Activated naive CD4-positive, alpha-beta T cell treated with Interleukin-2 at 50 U/mL for 16 hours (primary cell): Measurements from ENCODE around the gene ARAP1.

ENCODE experiments used
- DNase-seq: peaks from one replicate; pipeline ENCODE4 v3.0.0-alpha.2; 2020

The ARAP1 gene

DNA sequence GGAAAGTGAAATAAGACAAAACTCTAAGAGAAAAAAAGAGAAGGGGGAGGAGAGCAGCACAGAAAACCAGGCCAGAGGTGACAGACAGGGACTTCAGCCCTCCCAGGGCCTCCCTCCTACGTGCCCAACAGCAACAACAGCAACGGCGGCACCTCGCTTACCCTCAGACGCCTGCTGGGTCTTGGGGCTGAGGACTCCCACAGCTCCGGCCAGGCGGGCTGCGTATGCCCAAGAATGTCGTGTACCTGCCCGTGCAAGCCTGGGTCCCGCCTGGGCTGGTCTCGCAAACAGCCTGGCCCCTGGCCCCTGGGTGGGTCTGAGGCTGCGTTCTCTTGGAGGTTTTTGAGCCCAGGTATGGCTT lies 30.5 kb downstream of the ARAP1 start:
- DNase-seq: peak; percentile 44

GRCh38 chr11:72721276-72721675 lies 30.9 kb downstream of the ARAP1 start:
- no peak for DNase-seq

DNA sequence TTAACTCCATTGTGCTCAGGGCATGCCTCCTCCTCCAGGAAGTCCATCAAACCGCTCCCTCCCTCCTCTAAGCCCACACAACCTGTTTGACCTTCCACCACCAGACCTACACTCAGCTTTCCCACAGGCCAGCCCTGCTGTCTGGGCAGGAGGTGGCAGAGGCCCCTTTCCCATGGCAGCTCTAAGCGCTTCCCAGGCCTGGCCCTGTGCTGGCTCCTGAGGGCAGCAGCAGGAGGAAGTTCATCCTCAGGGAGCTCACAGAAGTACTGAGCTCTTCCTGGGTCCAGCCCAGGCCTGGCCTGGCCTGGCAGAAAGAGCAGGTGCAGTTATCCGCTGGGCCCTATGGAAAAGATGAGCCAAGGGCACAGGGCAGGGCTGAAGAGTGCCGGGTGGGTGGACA lies 31.4 kb downstream of the ARAP1 start:
- no peak for DNase-seq

DNA sequence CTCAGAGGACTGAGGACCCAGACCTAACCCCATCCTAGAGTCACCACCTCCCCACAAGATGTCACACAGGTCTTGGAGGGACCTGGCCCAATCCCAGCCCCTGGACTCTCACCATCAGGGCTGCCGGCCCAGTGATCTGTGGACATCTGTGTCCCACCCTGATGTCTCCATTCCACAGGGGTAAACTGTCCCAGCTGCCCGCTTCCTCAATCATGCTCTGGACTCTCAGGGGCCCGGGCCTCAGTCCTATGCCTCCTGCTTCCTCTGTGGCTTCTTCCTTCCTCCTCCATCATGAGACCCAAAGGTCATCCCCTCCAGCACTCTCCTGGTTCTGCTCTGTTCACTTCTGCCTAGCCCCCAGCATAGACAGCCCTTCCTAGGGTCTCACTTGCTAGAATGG lies 32.2 kb downstream of the ARAP1 start:
- DNase-seq: no peak

DNA sequence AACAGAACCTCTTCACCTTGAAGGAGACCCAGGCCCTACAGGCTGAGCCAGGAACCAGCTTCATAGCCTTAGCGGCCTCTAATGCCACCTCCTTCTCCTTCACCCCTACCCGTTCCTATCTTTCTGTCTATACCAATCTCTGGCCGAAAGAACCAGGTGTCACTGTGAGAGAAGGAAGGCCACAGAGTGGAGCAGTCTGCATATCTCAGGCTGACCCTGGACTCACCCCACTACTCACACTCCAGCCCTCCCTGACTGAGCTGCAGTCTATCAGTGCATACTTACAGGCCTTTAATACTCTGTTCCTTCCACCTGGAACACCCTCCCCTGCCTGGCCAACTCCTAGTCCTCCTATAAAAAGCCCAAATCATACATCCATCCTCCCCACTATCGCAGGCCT lies 32.7 kb downstream of the ARAP1 start:
- no peak for DNase-seq

- DNase-seq: no peak
Measured at GRCh38 chr11:72719144-72719543, 33.1 kb downstream of the ARAP1 start.

DNA sequence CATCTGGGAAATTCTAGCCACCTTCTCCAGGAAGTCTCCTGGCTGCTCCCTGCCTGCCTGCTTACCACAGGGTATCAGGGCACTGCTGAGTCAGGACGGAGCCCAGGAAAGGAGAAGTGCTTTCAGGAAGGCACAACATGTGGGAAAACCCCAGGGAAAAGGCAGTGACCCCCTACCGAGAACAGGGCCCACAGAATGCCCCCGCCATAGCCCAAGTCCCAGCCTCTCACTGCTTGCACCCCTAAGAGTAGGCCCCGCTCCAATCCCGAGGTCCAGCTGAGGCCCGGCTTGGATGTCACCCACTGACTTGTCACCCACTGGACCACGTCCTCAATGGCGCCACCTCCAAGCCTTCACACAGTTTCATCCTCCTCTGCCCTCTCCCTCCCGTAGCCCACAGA lies 34.1 kb downstream of the ARAP1 start:
- no peak for DNase-seq

DNA sequence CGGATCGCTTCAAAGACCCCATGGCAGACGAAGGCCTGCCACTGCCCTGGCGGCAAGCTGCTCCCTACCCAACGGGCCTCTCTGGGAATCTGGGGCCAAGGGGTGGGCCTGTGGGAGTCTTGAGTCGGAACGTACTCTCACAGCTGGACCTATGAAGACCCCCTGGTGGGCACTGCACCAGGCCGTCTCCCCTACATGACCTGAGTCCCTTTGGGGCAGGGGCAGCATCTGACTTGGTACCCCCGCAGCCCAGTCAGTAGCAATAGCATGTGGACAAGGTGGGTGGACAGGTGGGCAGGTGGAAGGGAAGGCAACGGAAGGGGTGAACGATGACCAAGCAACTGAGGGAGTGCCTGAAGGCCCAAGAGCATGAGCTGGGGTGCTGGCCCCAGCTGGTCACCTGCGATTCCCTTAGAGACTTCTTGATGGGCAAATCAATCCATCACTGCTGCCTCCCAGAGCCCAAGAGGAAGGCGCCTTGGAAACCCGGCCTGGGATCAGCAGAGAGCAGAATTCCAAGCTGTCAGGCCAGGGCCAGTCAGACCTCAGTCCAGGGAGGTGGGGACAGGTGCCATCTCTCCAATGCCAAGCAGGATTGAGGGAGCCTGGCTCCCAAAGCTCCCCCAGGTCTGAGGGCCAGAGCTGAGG lies 35.3 kb downstream of the ARAP1 start:
- no peak for DNase-seq

- no peak for DNase-seq
Measured at GRCh38 chr11:72716290-72716689, 35.9 kb downstream of the ARAP1 start.

- no peak for DNase-seq
Measured at GRCh38 chr11:72712841-72713240, 39.4 kb downstream of the ARAP1 start.

GRCh38 chr11:72712168-72712751 lies 39.9 kb downstream of the ARAP1 start:
- DNase-seq: no peak

DNA sequence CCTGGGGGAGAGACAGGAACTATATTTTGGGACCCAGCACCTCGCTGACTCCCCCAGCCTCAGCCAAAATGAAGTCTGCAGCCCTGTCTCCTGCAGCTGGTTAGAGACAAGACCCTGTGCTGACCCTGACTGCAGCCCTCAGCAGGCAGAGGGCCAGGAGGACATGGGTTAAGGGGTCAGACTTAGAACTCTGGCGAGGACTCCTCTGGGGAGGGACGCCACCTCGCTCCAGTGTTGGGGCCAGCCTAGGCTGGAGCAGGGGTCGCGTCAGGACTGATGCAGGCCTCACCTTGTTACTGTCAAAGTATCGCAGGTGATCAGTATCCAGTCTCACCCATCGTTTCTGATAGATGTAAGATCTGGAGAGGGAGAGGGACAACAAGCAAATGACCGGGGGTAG lies 41.1 kb downstream of the ARAP1 start:
- DNase-seq: no peak

DNA sequence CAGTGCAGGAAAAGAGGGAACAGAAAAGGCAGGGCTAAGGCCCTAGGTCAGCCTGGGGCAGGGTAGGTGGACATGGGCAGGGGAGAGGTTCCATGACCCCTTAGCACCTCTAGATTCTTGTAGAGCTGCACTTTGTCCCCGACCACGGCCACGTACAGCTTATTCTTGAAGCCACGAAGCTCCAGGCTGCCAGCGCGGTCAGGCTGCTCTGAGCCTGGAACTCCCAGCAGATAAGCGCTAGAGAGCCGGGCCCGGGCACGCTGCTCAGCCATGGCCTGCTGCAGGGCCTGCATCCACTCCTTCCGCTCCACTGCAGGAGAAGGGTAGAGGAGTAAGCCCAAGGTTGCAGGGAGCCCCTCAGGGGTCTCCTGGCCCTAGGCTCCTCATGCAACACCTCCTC lies 41.9 kb downstream of the ARAP1 start:
- no peak for DNase-seq

GRCh38 chr11:72709478-72710238 lies 42.5 kb downstream of the ARAP1 start:
- DNase-seq: no peak

DNA sequence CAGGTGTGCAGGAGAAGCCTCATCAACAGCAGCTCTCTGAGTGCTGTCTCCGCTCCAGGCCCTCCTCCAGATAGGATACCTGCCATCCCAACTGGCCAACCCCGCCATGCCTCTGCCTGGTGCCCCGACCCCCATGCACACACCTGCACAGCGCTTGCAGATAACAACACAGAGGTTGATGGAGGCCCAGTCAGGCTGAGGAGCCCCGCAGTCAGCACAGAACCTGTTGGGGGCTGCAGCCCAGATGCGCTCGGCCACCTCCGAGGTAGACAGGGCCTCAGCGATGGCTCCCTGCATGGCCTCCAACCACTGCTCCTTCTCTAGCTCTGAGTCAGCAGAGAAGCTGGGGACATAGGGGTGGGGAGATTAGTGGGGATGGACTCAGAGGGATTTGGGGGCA lies 45.2 kb downstream of the ARAP1 start:
- no peak for DNase-seq

DNA sequence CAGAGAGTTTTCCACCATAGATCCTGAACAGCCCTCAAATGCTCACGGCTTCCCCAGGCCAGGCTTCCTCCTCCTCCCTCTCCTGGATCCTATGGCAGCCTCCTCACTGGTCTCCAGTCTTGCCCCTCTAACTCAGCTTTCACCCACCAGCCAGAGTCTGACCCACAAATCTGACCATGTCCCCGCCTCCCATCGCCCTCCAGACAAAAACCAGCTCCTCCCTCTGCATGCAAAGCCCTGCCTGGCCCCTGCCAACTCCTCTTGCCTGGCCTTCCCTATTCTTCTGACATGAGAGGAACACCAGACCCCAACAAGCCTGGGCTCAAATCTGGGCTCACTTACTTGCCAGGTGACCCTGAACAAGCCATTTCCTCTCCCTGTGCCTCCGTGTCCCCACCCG lies 45.6 kb downstream of the ARAP1 start:
- DNase-seq: no peak

DNA sequence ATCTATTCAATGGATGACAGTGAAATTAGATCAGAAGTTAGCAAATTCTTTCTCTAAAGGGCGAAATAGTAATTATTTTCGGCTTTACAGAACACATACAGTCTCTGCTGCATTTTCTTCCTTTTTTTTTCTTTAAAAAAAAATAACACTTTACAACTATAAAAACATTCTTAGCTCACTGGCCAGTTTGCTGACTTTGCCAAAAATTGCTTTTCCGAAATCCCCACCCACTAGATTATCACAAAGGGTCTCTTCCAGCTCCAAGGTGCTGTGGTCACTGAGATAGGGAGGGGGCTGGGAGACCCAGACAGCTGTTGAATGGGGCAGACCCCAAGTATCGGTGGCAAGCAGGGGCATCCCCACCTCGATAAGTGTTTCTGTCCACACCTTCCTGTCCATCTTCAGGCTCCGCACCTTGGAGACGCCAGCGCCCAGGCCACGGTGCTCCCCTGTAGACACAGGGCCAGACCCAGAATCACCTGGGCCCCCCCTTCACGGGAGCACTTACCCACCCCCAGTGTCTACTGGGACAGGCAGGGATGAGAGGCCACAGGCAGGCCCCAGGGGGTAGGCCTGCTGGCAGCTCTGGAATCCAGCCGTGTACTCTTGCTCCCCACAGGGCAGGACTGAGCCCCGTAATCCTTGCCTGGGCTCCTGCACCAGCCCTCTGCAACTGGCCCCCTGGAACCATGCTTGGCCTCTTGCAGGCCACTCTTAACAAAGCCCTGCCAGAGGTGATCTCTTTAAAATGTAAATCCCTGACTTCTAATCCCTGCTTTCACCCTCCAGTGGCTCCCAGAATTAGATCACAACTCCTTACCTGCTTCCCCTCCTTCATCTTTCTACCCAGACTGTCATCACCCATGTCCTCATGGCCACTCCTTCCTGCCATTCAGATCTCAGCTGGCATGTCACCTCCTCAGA lies 46.5 kb downstream of the ARAP1 start:
- no peak for DNase-seq

DNA sequence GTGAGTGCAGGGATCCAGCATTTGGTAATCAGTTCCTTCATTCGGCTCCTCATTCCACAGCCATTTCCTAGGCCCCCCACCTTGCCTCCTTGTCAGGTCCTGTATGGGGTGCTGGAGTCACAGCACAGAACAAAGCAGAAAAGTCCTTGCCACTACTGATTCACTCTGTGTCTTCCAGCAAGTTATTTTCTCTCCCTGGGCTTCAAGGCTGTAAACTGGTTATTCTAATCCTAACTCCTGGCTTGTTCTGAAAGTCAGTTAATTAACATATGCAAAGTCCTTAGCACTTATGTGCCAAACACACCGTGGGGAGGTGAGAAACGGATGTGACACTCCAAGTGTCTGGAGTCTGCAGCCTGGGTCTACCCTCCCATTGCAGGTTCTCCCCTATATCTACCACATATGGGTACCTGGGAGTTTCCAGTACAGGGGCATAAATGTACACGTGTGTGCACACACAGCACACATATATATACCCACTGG lies 47.4 kb downstream of the ARAP1 start:
- no peak for DNase-seq

- DNase-seq: no peak
Measured at GRCh38 chr11:72704028-72704782, 48.0 kb downstream of the ARAP1 start.

DNA sequence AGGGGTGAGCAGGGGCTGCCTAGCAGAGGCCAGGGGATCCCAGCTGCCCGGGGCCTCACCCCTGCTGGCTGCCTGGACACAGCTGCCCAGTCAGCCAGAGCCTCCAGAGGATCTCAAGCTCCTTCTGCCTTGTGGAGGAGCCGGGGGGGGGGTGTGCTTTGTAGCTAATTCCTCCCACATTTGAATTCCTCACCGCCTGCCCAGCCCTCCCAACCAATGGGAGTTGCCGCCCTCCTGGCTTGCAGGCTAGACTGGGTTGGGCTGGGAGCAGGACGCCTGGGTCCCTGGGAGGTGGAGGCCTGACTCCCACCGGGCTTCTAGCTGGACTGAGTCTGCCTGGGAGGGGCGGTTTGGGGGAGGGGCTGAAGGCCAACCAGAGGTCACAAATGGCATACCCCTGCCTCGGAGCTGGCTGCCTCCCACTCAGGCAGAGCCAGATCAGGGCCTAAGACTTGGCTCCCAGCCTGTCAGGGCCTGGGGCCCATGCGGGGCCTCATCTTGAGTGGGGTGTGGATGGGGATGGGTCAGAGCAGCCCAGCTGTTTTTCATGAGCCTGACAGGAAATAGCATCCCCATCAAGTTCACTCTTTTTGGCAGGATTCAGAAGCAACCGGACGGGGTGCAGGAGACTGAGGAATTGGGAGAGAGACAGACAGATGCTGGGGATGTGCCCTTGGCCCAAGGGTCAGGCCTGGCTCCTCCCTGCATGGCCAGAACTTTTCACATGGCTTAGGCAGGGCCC lies 48.8 kb downstream of the ARAP1 start:
- no peak for DNase-seq

DNA sequence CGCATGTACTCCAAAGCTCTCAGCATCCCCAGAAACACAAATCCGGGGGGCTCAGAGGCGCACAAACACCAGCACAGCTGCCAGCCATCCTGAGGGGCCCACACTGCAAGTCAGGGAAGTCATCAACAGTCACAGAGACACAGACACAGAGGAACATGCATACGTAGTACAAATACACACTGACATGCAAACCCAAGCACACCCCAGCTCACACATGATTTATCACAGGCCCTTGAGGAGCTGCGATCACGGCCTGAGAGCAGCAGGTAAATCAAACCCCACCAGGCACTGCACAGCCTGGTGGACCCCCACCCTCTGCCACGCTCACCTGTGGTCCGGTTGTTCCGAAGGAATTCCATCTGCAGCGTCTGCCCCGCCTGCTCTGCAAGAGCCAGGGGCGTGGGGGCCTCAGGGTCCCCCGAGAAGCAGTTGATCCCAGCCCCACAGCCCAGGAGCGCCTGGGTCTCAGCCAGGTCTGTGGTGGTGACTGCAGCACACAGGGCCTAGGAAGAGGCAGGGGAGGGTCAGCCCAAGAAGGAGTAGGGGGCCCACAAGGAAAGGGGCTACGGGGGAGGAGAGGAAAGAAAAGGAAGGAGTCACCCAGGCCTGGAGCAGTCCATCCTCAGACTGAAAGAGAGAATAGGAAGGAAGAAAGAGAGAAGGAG lies 49.5 kb downstream of the ARAP1 start:
- no peak for DNase-seq
